HFF-Myc (cell line): ENCODE results near the gene PDE11A.

Experiments used
- DNase-seq: peaks from one replicate; pipeline ENCODE4 v3.0.0-alpha.2; 2011; ENCODE audit warnings: low read depth; ENCODE audit errors: extremely low read depth
- H3K4me3 ChIP-seq: replicated peaks from 2 replicates; pipeline ENCODE4 v1.5.1; 2011; ENCODE audit warnings: low read depth, mild to moderate bottlenecking, control low read depth, low read length
- CTCF ChIP-seq: IDR thresholded peaks from 2 replicates; pipeline ENCODE4 v1.5.1; 2012; ENCODE audit warnings: mild to moderate bottlenecking, low read depth, low read length, control low read depth; ENCODE audit errors: missing control alignments

The PDE11A gene

DNA sequence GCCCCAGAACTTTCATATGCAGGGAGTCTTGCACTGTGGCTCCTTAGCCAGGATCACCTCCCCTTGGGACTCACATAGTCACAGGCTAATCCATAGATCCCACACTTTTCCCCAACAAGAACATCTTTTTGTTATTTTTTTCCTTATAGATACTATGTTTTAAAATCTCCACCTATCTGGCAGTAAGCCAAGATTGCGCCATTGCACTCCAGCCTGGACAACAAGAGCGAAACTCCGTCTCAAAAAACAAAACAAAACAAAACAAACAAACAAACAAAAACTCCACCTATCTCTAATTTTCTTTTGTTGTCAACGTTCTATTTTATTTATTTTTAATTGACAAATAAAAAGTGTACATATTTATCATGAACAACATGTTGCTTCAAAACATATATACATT lies 141.7 kb downstream of the PDE11A start:
- DNase-seq, result no peak
- H3K4me3 ChIP-seq, result no peak overlapping the region
- no peak for TF ChIP-seq CTCF

DNA sequence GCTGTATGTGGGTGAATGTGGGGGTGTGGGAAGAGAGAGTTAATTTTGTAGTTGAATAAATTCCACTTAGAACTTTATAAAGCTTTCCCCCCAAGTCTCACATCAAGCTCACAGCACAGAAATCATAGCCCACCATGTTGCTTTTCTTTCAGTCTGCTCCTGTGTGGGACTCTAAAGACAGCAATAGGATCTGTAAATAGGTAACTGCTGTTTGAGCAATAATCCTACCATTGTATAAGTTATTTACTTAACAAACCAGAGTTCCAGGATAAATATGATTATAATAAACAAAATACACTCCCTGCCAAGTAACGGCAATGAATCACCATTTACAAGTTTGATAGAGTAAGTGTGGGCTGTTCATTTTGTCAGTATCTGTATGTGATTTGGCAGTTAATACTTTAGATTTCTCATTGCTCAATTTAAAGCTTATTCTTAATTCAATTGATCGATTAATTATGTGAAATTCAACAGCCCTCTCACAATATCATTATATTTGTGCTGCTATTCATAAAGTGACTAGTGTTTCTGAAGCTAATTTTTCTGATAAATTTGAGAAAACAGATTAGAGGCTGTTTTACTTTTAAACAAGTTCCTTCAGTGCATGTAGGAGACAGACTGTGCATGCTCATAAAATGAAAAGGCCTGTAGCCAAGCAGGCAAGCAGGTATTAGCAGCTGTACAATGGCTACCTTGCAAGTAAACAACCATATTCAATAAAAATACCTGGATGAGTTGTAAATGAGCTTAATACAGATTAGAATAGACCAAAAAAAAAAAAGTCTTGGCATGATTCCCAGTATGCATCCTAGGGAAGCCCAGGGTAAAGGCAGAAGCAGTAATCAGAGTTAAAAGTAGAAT lies 142.7 kb downstream of the PDE11A start:
- TF ChIP-seq CTCF, result no peak
- DNase-seq, result no peak

GRCh38 chr2:177923323-177923722 lies 149.3 kb downstream of the PDE11A start:
- no peak for DNase-seq
- no peak for TF ChIP-seq CTCF

More for the DNA sequence above, 142.7 kb downstream of the PDE11A start:
- no peak overlapping the region for H3K4me3 ChIP-seq

GRCh38 chr2:177921726-177922125 lies 150.9 kb downstream of the PDE11A start:
- DNase-seq, result no peak
- no peak overlapping the region for H3K4me3 ChIP-seq
- TF ChIP-seq CTCF, result no peak

More at GRCh38 chr2:177923323-177923722, 149.3 kb downstream of the PDE11A start:
- H3K4me3 ChIP-seq, result no peak overlapping the region

DNA sequence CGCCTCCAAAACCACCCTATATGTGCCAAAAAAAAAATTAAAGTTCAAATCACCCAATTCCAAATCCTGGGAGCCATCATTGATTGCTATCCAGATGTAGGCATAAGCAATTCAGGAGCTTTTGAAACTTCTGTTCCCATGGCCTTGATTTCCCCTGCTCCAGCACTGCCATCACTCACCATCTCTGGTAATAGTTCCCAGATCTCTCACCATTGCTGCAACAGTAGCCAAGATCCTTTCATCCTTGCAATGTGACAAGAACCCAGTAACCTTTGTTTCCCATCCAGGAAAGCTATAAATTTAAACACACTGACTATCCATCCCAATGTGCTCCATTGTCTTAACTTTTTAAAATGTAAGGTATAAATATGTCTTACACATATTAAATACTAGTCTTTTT lies 155.4 kb downstream of the PDE11A start:
- TF ChIP-seq CTCF, result no peak

DNA sequence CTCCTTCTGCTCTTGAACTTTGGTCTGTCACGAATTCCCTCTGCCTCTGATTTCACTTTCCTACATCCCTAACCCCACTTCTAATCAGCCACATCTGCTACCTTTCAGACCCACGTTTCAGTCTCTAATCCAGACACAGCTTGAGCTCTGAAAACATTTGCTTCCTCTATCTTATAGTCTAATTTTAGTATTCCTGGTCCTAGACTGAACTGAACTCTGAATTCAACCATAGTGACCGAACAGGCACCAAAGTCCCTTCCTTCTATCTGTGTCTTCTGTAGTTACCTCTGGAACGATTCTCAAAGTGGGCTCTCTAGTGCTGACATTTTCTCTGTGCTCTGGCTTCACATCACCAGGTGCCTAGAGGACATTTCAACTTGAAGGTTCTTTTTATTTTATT lies 156.2 kb downstream of the PDE11A start:
- no peak overlapping the region for H3K4me3 ChIP-seq
- no peak for DNase-seq
- TF ChIP-seq CTCF, result no peak

More for the DNA sequence above, 155.4 kb downstream of the PDE11A start:
- no peak for DNase-seq
- H3K4me3 ChIP-seq, result no peak overlapping the region

DNA sequence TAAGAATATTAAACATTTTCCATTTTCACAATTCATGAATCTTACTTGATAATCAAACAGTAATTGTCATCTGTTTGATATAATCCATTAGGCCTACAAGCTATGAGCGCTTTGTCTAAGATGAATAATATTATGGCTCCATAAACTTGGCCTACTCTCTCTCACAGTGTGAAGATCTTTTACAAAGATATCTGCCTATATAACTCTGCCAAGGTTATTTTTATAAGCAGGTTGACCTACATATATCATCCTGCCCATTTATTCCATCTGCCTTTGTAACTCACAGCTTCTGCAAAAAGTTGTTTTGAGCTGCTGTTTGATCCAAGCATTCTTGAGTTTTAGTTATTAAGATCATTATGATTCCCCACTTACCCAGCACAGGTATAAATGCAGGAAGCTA lies 158.3 kb downstream of the PDE11A start:
- H3K4me3 ChIP-seq, result no peak overlapping the region
- TF ChIP-seq CTCF, result no peak
- DNase-seq, result no peak
